ENCODE data around the gene APOC3. TPM values are rescaled to one million over a fixed set of nuclear protein-coding genes. Genes with fewer than 3 reads are reported as not detected.

APOC3 gene
- total RNA-seq, 2 donors from 2014 or later: 7.3 TPM; not detected in 1

DNA sequence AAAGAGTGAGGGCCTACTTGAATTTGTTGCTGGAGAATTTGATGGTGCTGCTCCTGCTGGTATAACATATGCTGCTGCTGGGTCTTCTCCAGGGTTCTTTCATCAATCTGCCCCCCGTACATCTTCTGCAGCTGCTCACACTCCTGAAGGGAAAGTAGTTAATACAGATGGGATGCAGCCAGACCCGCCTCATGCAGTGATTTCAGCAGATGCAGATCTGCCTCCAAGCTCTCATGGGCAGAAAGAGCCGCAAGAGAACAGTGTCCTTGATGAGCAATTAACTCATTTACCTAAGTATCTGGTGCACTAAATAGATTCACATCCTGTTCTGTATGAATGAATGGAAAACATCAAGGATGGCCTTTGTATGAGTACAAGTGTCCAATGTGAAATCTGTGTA lies 32.5 kb downstream of the APOC3 start:
- Histone ChIP-seq H3K4me3 (no peak overlapping the region), H3K27ac (no peak overlapping the region), H3K27me3 (no peaks in the 10 kb centered on the region), H3K9me3 (no peaks in the 10 kb centered on the region), H3K4me1 (no peaks in the 10 kb centered on the region), H3K36me3 (replicated peaks in 1 of 2; ENCODE audit: insufficient read depth in 1 of 2, low read depth in 2 of 2) (peaks cover 0 to 48% of the 10 kb centered on the region in 2 donors)
- DNase-seq (no peak), ATAC-seq (no peak)
- TF ChIP-seq, protein P1, sequence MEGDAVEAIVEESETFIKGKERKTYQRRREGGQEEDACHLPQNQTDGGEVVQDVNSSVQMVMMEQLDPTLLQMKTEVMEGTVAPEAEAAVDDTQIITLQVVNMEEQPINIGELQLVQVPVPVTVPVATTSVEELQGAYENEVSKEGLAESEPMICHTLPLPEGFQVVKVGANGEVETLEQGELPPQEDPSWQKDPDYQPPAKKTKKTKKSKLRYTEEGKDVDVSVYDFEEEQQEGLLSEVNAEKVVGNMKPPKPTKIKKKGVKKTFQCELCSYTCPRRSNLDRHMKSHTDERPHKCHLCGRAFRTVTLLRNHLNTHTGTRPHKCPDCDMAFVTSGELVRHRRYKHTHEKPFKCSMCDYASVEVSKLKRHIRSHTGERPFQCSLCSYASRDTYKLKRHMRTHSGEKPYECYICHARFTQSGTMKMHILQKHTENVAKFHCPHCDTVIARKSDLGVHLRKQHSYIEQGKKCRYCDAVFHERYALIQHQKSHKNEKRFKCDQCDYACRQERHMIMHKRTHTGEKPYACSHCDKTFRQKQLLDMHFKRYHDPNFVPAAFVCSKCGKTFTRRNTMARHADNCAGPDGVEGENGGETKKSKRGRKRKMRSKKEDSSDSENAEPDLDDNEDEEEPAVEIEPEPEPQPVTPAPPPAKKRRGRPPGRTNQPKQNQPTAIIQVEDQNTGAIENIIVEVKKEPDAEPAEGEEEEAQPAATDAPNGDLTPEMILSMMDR (IDR thresholded peaks at IDR 0.05): no peak
- TF ChIP-seq POLR2A (IDR thresholded peaks at IDR 0.05): no peak
- WGBS, 2 donors: 90 to 94% methylated on average over 3 of the region's 3 CpGs
- intact Hi-C loops (cut with DNase I): no loop called here

DNA sequence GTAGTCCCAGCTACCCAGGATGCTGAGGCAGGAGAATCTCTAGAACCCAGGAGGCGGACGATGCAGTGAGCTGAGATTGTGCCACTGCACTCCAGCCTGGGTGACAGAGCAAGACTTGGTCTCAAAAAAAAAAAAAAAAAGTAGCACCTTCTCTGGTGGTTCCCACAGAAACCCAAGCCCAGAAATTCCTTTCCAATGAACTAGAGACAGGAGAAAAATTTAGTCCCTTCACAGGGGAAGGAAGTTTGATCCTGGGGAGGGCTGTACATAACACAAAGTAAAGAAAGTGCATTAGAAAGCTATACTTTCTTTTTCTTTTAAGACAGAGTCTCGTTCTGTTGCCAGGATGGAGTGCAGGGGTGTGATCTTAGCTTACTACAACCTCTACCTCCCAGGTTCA lies 33.2 kb downstream of the APOC3 start:
- H3K27ac ChIP-seq: no peak overlapping the region
- no peaks in the 10 kb centered on the region for H3K9me3 ChIP-seq
- peaks cover 0 to 47% of the 10 kb centered on the region in 2 donors for H3K36me3 ChIP-seq (replicated peaks in 1 of 2; ENCODE audit: insufficient read depth in 1 of 2, low read depth in 2 of 2)
- ATAC-seq: no peak
- no peak for TF ChIP-seq POLR2A (IDR thresholded peaks at IDR 0.05)
- TF ChIP-seq, protein P1 (IDR thresholded peaks at IDR 0.05): no peak
- no peak overlapping the region for H3K4me3 ChIP-seq
- DNase-seq: no peak
- H3K4me1 ChIP-seq: no peaks in the 10 kb centered on the region
- intact Hi-C loops (cut with DNase I): no loop called here
- H3K27me3 ChIP-seq: no peaks in the 10 kb centered on the region
- 88 to 91% methylated on average over 3 of the region's 3 CpGs for WGBS, 2 donors

DNA sequence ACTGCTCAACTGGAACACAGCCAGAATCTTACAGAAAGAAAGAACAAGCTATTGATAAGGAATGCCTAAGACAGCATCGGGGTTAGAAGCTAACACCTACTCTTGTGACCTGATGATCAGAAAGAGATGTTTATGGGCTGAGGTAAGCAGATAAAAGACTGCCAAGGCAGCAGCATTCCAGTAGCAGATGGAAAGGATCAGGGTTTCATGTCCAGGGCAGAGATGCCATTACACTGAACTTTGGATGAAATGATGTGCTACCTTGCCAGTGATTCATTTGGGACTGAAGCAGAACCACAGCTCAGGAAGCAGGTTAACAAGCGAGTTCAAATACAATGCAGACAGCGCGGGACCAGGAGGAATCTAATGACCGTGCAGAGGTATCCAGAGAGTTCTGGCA lies 34.8 kb downstream of the APOC3 start:
- TF ChIP-seq, protein P1 (IDR thresholded peaks at IDR 0.05): no peak
- TF ChIP-seq POLR2A (IDR thresholded peaks at IDR 0.05): no peak
- H3K27me3 ChIP-seq: no peaks in the 10 kb centered on the region
- no peaks in the 10 kb centered on the region for H3K4me1 ChIP-seq
- intact Hi-C loops (cut with DNase I): no loop called here
- ATAC-seq (no peak), DNase-seq (no peak)
- 88 to 93% methylated on average over 5 of the region's 5 CpGs for whole genome bisulfite sequencing, 2 donors
- peaks cover 0 to 36% of the 10 kb centered on the region in 2 donors for H3K36me3 ChIP-seq (replicated peaks in 1 of 2; ENCODE audit: insufficient read depth in 1 of 2, low read depth in 2 of 2)
- no peak overlapping the region for H3K27ac ChIP-seq
- H3K4me3 ChIP-seq: no peak overlapping the region
- H3K9me3 ChIP-seq: no peaks in the 10 kb centered on the region

DNA sequence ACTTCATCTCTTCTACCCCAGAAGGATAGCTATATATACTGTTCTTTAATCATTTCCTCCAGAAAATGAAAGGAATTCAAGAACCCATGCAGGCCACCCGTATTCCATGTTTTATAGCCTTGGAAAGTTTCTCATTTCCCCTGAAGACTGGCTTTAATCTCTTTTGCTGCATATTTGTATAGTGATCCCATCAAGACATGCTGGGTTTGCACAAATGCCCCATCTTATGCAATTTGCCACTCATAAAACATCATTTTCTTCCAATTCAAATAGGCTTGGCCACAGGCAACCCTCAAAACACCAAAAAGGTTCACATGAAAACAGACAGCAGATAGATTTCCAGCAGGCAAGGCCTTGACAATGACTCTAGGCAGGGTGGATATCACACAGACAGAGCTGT lies 36.0 kb downstream of the APOC3 start:
- H3K4me1 ChIP-seq: no peaks in the 10 kb centered on the region
- H3K9me3 ChIP-seq: no peaks in the 10 kb centered on the region
- no peaks in the 10 kb centered on the region for H3K27me3 ChIP-seq
- TF ChIP-seq, protein P1 (IDR thresholded peaks at IDR 0.05): no peak
- TF ChIP-seq POLR2A (IDR thresholded peaks at IDR 0.05): no peak
- H3K27ac ChIP-seq: no peak overlapping the region
- intact Hi-C loops (cut with DNase I): no loop called here
- H3K4me3 ChIP-seq: no peak overlapping the region
- DNase-seq (no peak), ATAC-seq (no peak)
- WGBS, 2 donors: 71 to 79% methylated on average over 1 of the region's 1 CpG
- peaks cover 0 to 37% of the 10 kb centered on the region in 2 donors for H3K36me3 ChIP-seq (replicated peaks in 1 of 2; ENCODE audit: insufficient read depth in 1 of 2, low read depth in 2 of 2)

DNA sequence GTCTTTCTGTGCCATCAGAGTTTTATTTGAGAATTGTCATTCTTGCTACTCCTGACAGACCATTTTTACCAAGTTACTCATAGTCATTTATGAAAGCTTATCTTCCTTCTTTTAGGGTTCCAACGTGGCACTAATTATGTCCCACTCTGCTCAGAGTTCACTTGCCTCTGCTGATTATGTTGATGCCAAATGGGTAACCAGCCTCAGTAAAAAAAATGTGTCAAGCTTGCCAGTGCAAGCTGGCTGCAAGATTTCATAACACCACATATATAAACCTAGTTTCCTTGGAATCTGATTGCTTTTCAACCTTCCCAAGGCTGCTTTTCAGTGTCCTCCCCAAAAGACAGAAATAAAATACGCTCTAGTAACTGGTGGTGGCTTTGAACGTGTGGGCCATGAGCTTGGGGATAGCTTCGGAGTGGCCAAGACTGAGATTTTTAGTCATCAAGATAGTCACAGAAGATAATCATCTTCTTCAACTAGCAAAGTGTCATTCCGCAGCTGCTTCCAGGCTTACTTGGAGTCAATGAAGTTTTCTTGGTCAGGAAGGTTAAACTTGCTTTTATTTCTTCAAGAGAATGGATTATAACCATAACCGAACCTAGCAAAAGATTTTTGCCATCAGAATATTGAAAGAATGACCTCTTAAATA lies 37.2 kb downstream of the APOC3 start:
- TF ChIP-seq POLR2A (IDR thresholded peaks at IDR 0.05): no peak
- TF ChIP-seq, protein P1 (IDR thresholded peaks at IDR 0.05): no peak
- intact Hi-C loops (cut with DNase I): no loop called here
- DNase-seq: no peak
- WGBS, 2 donors: 86 to 92% methylated on average over 6 of the region's 6 CpGs
- Histone ChIP-seq H3K27ac (no peak overlapping the region), H3K9me3 (no peaks in the 10 kb centered on the region), H3K4me1 (no peaks in the 10 kb centered on the region), H3K36me3 (replicated peaks in 1 of 2; ENCODE audit: insufficient read depth in 1 of 2, low read depth in 2 of 2) (peaks cover 0 to 29% of the 10 kb centered on the region in 2 donors), H3K4me3 (no peak overlapping the region), H3K27me3 (no peaks in the 10 kb centered on the region)
- no peak for ATAC-seq

All from body of pancreas (tissue), 4 donors.